NCI-H82 treated with DMSO at 0.1 percent for 48 hours (cell line): Measurements from ENCODE around the gene PANX1.
"Not testable (repeated sequence)": the region's sequence is repeated elsewhere in the genome, so short reads cannot be mapped to it uniquely, and the experiment has no call there.

Source experiments
- DNase-seq: peaks from one replicate; lab custom pipeline; 2025; ENCODE audit not compliant: unreplicated experiment; lab: John Stamatoyannopoulos, UW

The PANX1 gene, protein sequence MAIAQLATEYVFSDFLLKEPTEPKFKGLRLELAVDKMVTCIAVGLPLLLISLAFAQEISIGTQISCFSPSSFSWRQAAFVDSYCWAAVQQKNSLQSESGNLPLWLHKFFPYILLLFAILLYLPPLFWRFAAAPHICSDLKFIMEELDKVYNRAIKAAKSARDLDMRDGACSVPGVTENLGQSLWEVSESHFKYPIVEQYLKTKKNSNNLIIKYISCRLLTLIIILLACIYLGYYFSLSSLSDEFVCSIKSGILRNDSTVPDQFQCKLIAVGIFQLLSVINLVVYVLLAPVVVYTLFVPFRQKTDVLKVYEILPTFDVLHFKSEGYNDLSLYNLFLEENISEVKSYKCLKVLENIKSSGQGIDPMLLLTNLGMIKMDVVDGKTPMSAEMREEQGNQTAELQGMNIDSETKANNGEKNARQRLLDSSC

DNA sequence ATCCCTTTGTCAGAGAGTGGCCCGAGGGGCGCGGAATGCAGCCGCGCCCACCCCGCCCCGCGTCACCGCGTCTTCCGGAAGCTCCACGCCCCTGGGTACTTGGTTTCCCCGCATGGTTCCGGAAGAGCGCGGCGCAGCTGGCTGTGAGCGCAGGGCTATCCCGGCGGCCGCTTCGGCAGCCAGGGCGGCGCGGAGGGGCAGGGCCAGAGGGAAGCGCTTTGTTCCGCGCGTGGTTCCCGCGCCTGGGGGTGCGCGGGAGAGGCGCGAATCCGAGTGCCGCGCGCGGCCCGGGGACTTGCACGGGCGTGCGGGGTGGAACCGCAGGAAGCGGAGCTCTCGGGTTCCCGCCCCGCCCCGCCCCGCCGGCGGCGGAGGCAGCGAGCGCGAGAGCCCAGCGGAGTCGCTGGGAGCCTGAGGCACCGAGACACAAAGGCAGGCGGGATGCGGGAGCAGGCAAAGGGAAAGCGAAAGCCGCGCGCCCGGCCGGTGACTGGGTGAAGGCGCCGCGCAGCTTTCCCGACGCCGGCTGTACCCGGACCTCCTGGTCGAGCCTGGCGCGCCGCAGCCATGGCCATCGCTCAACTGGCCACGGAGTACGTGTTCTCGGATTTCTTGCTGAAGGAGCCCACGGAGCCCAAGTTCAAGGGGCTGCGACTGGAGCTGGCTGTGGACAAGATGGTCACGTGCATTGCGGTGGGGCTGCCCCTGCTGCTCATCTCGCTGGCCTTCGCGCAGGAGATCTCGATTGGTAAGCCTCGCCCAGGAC is at the start of gene PANX1:
TSS of gene PANX1 (plus strand) at position 96 of the 766 bp plus-strand sequence. CDS start at position 568, 472 bp downstream.
- DNase-seq = peak; percentile 64

DNA sequence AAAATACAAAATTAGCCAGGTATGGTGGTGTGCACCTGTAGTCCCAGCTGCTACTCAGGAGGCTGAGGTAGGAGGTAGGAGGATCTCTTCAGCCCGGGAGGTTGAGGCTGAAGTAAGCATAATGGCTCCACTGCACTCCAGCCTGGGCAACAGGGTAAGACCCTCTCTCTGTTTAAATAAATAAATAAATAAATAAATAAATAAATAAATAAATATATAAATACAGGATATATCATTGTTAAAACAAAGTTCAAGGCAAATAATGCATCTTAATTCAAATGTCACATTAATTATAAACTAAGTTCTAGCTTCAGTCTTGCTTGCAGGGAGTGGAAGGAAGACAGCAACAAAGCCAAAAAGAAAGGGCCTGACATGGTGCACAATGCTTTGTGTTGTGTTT is 44.5 kb upstream of the PANX1 start:
- no peak for DNase-seq

DNA sequence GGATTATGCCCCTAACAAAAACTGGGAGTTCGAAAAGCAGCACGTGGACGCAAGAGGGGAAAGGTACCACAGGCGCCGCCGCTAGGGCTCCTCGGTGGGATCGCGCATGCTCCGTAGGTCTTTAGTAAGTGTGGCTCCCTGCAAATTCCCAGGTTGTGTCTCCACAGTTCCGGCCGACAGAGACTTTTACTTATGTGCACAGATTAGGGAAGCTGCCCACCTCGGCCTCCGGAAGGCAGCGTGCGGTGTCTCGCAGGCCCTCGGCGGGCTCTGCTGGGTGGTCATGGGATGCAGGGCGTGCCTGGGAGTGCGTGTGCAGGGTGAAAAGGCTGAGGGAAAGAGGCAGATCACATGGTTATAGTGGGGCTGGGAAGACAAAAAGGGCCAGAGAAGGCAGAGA is 39.7 kb upstream of the PANX1 start:
- DNase-seq = no peak

DNA sequence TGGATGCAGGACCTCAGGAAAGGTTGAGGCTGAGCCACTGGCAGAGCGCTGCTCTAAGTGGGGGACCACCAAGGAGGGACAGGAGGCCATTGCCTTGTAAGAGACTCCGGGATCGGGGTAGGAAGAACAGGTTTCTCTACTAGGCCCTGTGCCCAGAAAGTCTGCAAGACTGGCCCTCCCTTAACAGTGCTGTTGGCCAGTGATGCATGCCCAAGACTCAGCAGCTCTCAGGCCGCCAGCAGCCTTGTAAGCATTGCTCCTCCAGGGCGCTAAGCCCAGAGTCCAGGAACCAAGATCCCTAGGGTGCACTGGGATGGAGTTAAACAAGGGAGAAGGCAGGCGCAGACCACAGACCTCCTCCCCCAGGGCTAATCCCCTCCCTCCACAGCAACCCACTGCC is 39.3 kb upstream of the PANX1 start:
- DNase-seq = no peak

DNA sequence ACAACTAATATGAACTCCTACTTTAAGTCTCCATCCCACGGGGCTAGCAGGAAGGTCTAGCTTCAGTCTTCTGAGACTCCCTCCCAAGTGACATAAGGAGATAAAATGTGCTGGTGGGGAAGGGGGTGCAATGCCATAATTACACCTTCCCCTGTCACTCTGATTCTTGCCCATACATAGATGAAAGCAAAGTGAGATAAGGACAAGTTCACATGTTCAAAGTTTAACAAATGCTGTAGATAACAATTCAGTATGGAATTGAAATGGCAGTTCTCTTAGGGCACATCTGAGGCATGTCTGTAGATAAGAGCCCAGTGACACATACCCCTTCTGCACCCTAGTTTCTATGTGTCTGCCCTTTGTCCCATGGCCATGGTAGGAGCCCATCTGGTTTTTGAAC is 38.2 kb upstream of the PANX1 start:
- no peak for DNase-seq

DNA sequence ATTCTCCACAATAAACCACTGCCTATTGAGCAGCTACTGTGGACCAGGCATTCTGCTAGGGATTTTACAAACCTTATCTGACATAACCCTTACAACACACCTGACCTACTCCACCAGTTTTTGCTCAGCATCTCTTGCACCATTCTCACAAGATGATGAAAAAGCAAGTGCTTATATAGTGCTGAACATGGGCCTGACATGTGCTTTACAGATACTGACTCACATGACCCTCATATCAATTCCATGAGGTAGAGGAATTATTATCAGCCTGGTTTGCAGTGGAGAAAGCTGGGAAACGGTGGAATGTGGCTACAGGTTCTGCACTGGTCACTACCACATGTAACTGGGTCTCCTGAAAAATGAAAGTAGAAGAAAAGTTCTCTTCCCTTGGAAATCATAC is 37.5 kb upstream of the PANX1 start:
- DNase-seq = no peak

DNA sequence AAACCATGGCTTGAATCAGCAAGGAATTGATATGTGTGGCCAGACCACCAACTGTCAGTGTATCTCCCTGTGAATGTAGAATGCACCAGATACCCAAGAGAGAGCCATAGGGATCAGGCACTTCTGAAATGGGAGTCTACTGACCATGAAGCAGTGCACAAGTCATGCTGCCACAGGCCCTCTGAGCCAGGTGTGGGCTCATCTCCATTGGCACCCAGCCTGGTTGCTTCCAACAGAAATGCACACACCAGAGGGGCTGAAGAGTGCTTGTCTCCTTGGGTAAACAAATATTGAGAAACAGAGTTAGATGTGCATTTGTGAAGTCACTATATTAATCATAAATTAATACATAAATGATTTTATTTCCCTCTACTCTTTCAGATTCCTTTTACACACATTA is 28.4 kb upstream of the PANX1 start:
- no peak for DNase-seq

DNA sequence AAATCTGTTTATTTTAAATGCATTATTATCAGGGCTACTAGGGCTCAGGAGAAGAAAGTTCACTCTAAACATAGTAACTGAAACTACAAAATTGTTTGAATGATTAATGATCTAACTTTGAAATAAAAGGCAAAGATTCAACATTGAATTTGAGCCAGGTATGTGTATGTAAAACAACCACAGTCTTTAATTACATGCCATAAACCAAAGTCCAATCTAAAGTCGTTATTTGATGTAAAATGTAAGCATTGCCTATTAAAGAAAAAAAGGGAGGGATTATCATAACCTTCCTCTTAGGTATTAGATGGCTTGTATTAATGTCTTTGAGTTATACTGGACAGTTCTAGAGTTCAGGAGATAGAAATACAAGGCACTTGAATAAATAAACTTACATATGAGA is 25.2 kb upstream of the PANX1 start:
- no peak for DNase-seq

DNA sequence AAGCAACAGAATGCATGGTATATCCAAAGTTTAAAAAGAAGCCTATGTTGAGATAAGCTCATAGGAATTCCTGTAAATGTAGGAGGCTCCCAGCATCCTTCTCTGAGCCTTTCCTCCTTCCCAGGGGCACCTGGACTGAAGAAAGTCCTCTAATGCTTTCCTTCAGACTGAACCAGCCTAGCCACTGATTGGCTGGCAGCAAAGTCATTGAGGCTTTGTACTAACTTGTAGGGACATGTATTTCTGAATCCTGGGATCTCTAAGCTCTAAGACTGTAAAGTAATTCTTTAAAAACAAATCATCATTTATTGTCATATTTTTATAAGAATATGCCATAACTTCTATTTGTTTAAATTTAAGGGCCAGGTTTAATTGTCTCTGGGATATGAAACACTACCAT is 23.9 kb upstream of the PANX1 start:
- DNase-seq = no peak

DNA sequence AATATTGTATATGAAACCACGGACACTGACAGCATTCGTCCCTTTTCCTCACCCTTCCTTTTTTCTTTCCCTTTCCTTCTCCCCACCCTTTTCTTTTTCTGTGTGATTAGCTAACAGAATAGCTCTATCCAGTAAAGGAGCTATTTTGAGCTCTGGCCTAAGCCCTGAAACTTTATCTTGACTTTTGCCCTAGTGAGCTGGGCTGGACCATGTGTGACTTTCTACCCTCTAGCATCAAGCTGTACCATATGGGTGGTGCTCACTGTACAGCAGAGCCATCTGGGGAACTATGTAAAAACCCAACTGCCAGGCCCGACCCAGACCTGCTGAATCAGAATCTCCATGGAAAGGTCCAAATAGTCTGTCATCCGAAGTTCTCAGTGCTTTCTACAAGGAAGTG is 21.9 kb upstream of the PANX1 start:
- no peak for DNase-seq

DNA sequence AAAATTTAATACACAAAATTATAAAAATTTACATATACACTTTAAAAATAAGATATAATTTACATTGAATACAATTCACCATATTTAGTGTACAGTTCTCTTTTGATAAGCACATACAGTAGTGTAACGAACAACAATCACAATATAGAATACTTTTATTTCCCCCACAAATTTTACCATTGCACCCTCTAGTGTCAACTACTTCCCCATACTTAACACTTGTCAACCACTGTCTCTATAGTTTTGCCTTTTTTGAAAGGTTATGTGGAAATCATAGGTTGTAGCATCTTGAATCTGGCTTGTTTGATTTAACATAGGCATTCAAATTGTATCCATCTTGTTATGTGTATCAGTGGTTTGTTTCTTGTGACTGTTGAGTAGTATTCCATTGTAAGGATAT is 21.3 kb upstream of the PANX1 start:
- DNase-seq = no peak

DNA sequence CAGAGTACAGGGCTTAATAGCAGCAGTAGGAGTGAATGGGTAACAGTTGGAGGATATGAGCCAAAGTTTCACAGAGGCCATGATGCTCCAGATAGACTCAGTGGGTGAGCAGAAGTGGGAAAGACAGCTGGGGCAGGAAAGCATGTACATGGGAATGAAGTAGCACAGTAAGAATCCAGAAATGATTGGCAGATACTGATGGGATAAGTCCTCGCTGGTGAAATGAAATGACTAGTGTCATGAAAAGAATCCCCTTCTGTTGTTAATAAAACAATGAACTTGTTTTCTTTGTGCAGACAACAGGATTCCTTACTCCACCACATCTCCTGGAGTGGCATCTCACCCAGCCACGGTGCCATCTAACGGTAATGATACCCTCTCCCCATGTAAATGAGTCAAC is 17.4 kb upstream of the PANX1 start:
- no peak for DNase-seq

DNA sequence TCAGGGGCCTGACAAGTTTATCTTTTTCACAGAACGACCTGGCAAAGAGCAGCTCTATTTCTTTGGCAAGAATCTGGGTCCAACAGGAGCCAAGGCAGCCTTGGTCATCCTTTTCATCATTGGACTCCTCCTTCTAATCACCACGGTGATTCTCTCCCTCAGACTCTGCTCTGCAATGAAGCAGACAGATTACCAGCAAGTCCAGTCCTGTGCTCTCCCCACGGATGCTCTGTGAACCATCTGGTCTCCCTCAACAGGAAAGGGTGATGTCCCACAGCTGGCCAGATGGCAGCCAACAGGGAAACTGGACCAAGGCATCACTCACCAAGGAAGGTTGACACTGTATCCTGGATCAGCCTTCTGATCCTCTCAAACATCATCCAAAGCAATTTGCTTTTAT is 17.0 kb upstream of the PANX1 start:
- DNase-seq = no peak

DNA sequence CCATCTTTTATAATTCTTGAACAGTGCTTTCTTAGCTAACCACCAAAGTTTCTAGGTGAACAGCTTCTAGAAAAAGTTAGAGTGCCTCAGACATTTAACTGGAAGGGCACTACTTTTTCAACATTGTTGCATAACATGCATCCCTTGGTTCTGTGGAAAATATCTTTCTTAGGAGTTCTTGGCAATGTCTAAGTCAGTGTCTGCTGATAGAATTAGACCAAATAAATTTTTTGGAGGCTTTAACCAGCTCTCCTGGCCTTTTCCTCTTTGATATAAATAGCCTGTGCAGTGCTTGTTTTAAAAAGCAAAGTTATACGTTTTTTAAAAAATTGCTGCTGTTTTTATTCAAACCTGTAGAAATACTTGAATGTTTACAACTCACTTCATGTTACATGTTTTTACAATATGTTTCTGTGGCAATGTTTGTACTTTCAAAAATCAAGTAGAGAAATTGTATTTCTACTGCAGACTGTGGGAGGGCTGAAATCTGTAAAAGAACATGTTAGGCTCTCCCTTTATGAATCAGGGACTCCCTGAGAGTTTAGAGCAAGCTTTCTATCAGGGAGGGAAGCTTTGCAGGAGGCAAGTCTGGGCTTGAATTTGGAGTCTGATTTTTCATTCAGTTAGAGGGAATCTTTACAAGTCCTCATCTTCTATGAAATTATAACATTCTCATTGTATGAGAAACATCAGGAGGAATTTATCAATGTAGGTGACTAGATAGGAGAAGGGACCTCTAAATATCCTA is 16.3 kb upstream of the PANX1 start:
- no peak for DNase-seq

DNA sequence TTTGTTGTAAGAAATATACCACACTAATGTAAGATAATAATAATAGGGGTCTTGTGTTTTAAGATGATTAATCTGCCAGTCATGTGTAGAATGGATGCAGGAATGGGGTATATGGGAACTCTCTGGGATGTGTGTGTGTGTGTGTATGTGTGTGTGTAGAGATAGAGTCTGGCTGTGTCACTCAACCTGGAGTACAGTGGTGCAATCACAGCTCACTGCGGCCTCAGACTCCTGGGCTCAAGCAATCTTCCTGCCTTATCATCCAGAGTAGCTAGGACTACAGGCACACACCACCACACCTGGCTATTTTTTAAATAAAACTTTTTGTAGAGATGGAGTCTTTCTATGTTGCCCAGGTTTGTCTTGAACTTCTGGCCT is 11.5 kb upstream of the PANX1 start:
- DNase-seq = no peak

DNA sequence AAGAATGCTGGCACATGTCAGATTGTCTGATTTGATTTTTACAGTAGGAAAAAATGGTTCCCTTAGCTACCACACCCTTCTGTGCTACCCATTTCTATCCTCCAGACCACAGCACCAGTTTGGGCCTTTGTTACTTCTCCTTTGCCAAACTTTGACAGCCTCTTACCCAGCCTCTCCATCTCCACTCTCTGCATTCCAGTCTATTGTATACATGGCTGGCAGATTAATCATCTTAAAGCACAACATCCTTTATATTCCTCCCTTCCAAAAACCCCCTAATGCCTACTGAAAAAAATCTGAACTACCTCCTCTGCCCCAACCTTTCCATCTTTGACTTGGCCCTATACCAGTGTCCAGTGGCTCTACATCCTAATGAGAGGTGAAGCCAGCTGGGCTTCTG is 10.8 kb upstream of the PANX1 start:
- no peak for DNase-seq

DNA sequence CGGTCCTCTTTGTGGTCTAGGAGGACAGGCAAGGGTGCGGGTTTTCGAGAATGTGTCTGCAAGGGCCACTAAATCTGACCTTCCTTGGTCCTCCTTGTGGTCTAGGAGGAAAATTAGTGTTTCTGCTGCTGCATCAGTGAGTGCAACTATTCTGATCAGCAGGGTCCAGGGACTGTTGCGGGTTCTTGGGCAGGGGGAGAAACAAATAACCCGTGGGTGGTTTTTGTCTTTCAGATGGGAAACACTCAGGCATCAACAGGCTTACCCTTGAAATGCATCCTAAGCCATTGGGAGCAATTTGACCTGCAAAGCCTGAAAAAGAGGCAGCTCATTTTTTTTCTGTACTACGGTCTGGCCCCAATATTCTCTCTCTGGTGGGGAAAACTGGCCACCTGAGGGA is 9.0 kb upstream of the PANX1 start:
- DNase-seq = not testable (repeated sequence)

DNA sequence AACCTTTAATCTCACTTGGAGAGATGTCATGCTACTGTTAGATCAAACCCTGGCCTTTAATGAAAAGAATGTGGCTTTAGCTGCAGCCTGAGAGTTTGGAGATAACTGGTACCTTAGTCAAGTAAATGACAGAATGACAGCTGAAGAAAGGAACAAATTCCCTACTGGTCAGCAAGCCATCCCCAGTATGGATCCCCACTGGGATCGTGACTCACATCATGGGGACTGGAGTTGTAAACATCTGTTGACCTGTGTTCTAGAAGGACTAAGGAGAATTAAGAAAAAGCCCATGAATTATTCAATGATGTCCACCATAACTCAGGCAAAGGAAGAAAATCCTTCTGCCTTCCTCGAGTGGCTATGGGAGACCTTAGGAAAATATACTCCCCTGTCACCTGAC is 8.1 kb upstream of the PANX1 start:
- not testable (repeated sequence) for DNase-seq

DNA sequence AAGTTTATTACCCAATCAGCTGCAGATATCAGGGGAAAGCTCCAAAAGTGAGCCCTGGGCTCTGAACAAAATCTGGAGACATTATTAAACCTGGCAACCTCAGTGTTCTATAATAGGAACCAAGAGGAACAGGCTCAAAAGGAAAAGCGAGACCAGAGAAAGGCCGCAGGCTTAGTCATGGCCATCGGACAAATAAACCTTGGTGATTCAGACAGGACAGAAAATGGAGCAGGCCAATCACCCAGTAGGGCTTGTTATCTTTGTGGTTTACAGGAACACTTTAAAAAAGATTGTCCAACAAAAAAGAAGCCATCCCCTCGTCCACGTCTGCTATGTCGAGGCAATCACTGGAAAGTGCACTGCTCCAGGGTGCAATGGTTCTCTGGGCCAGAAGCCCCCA is 7.7 kb upstream of the PANX1 start:
- DNase-seq = no peak

DNA sequence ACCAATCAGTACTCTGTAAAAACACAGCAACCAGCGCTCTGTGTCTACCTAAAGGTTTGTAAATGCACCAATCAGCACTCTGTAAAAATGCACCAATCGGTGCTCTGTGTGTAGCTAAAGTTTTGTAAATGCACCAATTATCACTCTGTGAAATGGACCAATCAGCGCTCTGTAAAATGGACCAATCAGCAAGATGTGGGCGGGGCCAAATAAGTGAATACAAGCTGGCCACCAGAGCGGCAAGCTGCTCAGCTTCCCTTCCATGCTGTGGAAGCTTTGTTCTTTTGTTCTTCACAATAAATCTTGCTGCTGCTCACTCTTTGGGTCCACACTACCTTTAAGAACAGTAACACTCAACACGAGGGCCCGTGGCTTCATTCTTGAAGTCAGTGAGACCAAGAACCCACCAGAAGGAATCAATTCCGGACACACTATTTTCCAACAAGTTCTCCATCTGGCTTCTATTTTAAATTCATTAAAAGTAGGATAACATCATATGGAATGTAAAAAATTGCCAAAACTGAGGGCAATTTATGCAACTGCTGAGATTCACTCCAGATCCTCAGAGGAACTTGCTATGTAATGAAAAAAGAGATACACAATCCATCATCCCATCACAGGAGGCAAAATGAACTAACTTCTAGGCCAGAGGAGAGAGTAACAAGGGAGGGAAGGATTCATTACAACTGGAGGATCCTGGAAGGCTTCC is 3.1 kb upstream of the PANX1 start:
- DNase-seq = no peak

DNA sequence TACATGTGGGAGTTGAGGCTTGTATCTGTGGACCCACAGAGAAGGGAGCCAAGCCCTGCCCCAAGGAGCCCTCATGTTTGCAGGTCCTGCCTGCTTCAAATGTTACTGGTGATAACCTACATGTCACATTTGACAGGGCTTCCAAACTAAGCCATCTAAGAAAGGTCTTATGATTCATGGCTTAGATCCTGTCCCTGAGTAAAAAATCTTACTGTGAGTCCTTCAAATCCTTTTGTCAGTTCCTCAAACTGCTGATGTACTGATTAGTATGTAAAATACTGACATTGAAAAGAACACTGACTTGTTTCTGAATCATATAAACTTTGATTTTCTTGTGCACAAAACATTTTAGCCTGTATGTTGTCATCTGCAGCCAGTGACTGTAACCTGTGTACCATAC is 1.0 kb upstream of the PANX1 start:
- DNase-seq = no peak
